ENCODE measurements around the gene BSCL2.

GRCh38 chr11:62694455-62695167, 12.6 kb downstream of the BSCL2 start:
- TF ChIP-seq CTCF (IDR thresholded peaks at IDR 0.05) (peak in 3 of 4 experiments; percentile 70 to 83 (median 72)), POLR2A (IDR thresholded peaks at IDR 0.05) (no peak), POLR2AphosphoS5 (IDR thresholded peaks at IDR 0.05) (peak; percentile 54)

Measured in gastroesophageal sphincter (tissue), 3 donors.